GM12864 (cell line): ENCODE results near the gene BMP2K.
A peak's percentile ranks its signal among the peaks of the same experiment; 100 is the strongest.

ENCODE experiments used
- DNase-seq: peaks from one replicate; pipeline ENCODE4 v3.0.0-alpha.2; 2011; ENCODE audit warnings: low read depth
- H3K4me3 ChIP-seq: 2 replicates; pipeline ENCODE4 v1.5.1; 2011; ENCODE audit warnings: mild to moderate bottlenecking, low read depth, low read length, control low read depth
- TF ChIP-seq, protein P1 (sequence below): IDR thresholded peaks from 2 replicates; pipeline ENCODE4 v1.5.1; 2011; ENCODE audit warnings: low read depth, mild to moderate bottlenecking, moderate library complexity, low read length, control low read depth, inconsistent platforms; ENCODE audit errors: missing control alignments

Gene BMP2K

DNA sequence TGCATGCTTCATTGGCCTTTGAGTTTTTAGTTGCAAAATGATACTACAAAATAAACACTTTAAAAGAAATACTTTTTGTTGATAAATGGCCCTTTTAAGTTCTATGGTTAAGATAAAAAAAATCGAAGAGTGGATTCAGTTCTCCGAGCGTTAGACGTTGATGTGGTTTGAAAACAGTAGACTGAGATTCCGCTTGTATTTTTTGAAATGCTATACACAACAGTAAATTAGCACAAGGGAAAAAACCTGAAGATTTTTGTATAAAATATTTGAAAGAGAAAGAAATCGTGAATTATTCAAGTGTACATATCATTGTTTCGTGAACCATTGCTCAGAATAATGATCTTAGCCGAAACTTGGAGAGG is 1.4 kb downstream of the BMP2K start:
- H3K4me3 ChIP-seq, result peak overlapping the region; percentile 76
- no peak for DNase-seq
- TF ChIP-seq, protein P1, sequence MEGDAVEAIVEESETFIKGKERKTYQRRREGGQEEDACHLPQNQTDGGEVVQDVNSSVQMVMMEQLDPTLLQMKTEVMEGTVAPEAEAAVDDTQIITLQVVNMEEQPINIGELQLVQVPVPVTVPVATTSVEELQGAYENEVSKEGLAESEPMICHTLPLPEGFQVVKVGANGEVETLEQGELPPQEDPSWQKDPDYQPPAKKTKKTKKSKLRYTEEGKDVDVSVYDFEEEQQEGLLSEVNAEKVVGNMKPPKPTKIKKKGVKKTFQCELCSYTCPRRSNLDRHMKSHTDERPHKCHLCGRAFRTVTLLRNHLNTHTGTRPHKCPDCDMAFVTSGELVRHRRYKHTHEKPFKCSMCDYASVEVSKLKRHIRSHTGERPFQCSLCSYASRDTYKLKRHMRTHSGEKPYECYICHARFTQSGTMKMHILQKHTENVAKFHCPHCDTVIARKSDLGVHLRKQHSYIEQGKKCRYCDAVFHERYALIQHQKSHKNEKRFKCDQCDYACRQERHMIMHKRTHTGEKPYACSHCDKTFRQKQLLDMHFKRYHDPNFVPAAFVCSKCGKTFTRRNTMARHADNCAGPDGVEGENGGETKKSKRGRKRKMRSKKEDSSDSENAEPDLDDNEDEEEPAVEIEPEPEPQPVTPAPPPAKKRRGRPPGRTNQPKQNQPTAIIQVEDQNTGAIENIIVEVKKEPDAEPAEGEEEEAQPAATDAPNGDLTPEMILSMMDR, result no peak

DNA sequence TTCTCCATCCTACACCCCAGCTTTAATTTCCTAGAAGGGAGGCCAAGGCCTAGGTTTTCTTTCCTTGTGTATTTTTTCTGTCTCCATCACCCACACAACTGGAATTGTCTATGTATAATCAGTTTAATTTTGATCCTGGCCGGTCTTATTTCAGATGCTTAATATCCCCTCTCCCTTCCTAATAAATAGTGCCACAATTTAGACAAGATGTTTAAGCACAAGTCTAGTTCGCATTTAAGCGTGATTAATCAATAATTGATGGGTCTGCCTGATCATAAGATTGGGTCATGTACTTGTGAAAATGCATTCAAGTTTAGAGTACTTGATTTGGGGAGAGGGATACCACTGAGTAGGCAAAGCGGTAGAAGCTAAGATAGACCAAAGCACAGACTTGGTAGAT is 2.4 kb downstream of the BMP2K start:
- TF ChIP-seq, protein P1, result no peak
- DNase-seq, result no peak
- peak overlapping the region; percentile 76 for H3K4me3 ChIP-seq

DNA sequence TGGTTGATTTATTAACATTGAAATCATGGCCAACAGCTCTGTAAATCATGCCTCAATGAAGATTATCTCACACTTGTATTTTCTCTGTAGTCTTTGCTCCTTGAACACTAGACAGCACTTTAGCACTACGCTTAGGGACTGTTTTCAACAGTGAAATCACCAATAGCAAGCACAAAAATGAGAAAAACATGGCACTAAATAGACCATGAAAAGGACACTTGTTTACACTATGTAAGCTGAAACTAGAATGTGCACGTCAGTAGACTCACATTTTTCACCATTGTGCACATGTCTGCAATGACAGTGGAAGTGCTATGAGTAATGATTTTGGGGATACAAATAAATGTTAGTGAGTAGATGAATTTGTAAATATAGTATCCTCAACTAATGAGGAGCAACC is 3.1 kb downstream of the BMP2K start:
- no peak for DNase-seq
- TF ChIP-seq, protein P1, result no peak
- peak overlapping the region; percentile 76; the same call in 1 of the 2 replicates for H3K4me3 ChIP-seq

DNA sequence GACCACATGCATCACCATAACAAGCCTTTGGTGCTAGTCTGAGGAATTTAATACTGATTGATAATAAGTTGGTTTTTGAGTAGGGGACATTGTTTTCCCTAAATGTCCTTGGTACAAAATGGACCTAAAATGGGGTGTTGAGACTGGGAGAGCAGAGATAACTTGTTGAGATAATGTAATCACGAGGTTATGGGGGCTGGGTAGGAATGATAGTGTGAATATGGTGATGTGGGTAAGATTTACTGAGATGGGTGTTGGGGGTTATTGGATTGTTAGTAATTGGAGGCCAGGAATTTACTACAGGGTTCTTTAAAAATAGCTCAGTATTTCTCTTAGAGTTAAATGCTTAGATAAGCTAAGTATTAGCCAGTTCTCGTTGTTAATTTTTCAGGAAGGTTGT is 3.9 kb downstream of the BMP2K start:
- DNase-seq, result no peak
- TF ChIP-seq, protein P1, result no peak
- no peak overlapping the region; the same call in 1 of the 2 replicates for H3K4me3 ChIP-seq

DNA sequence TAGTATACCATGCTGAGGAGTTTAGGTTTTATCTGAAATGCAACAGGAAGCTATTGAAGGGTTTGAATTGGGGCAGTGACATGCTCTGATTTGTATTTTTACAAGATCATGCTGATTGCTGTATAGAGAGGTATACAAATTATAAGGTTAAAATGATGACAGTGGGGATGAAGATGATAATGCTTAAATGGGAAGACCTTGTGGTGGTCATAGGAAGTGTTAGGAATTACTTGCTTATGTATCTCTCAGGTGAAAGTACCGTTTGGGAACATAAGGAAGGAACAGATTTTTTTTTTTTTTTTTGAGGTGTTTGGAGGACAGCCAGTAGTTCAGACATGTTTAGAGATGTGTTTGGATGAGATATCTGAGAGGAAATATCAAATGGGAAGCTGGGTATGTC is 5.0 kb downstream of the BMP2K start:
- H3K4me3 ChIP-seq, result no peak overlapping the region
- DNase-seq, result no peak
- TF ChIP-seq, protein P1, result no peak

DNA sequence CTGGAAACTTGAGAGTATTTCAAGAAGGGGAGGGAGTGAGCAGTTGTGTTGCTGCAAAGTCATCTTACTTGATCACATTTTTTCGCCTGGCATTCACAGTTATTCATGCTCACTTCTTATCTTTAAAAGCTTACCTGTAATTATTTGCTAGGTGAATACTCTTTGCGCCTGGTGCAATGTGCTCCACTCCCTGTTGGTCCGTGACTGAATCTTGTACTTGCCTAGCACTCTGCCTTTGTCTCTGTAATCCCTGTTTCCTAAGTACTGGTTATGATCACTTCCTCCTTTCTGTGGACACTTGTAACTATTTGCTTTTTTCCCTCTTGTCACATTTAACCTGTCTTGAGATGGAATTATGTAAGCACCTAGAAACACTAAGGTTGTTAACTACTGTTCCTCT is 5.8 kb downstream of the BMP2K start:
- TF ChIP-seq, protein P1, result no peak
- DNase-seq, result no peak

DNA sequence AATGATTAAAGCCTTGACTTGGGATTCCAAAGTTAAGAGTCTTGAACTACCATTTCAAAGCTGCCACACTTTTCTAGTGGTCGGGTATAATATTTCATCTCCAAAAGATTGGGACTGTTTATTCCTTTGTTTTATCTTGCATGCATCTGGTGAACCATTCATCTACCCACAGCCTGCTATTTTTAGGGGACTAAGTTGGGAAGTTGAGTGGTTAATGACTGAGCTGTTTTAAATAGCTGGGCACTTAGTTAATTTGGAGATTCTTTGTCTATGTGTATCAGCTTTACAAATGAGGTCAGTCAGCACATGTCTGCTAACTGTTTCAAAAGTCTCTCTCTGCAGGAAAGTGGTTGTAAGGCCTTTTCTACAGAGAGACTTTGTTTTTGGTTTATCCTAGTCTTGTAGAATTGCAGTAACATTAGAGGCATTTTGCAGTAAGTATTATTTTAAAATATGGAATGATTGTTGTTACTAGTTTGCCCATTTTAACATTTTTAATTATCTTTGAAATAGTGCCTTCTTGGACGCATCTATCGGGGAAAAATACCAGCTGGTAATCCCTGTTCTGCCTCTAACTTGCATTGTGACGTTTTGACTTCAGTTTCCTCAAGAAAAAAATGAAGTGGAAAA is 8.2 kb downstream of the BMP2K start:
- DNase-seq, result no peak
- H3K4me3 ChIP-seq, result no peak overlapping the region
- TF ChIP-seq, protein P1, result no peak

More for the DNA sequence above, 5.8 kb downstream of the BMP2K start:
- no peak overlapping the region for H3K4me3 ChIP-seq
